Activated B cell treated with CpG ODN at 0.5 μM for 24 hours (primary cell): Measurements from ENCODE around the gene BCAN. TPM values are rescaled to one million over a fixed set of nuclear protein-coding genes. Genes with fewer than 3 reads are reported as not detected.

Source experiments
- ATAC-seq: fragments of 200-7000 bp; cut with Tn5 transposase; one replicate; pipeline ENCODE4 v1.10.0; 2021; ENCODE audit warnings: low read depth, mild to moderate bottlenecking, moderate library complexity
- CTCF ChIA-PET: fragments of 350-600 bp; sonication (Branson Sonifier 250); formaldehyde crosslinking; loops from one replicate; lab custom pipeline; 2021; ENCODE audit warnings: antibody characterized with exemption; lab: Charles Lee
- POLR2A ChIA-PET: fragments of 350-600 bp; sonication (Branson Sonifier 250); formaldehyde crosslinking; loops from one replicate; lab custom pipeline; 2021; ENCODE audit warnings: antibody characterized with exemption; lab: Charles Lee
- DNase-seq: peaks from one replicate; pipeline ENCODE4 v3.0.0; 2022
- H3K27ac Mint-ChIP-seq: one replicate; pipeline ENCODE4 v1.8.0; 2020; ENCODE audit warnings: mixed read lengths
- H3K27me3 Mint-ChIP-seq: one replicate; pipeline ENCODE4 v1.8.0; 2021; ENCODE audit warnings: mixed read lengths
- H3K36me3 Mint-ChIP-seq: one replicate; pipeline ENCODE4 v1.8.0; 2021; ENCODE audit warnings: low read depth, mixed read lengths
- H3K4me1 Mint-ChIP-seq: one replicate; pipeline ENCODE4 v1.8.0; 2021; ENCODE audit warnings: mixed read lengths
- H3K4me3 Mint-ChIP-seq: one replicate; pipeline ENCODE4 v1.8.0; 2020; ENCODE audit warnings: mild to moderate bottlenecking, mixed read lengths
- H3K9me3 Mint-ChIP-seq: one replicate; pipeline ENCODE4 v1.8.0; 2020; ENCODE audit warnings: mixed read lengths
- intact Hi-C: fragments of 100-400 bp; cut with micrococcal nuclease; formaldehyde crosslinking; loops from one replicate; pipeline ENCODE4 v1.15.1; 2024
- total RNA-seq: library from RNA; stranded (reverse); gene quantifications from 2 replicates; pipeline ENCODE4 v1.2.3, GENCODE V29; 2022
- TF ChIP-seq, protein P1 (sequence below): fragments of 200-600 bp; IDR thresholded peaks from one replicate; pipeline ENCODE4 v1.8.0; 2022; ENCODE audit warnings: antibody characterized with exemption, mild to moderate bottlenecking

Gene BCAN
- total RNA-seq, 1 donor from 2014 or later, result 0.51 TPM

DNA sequence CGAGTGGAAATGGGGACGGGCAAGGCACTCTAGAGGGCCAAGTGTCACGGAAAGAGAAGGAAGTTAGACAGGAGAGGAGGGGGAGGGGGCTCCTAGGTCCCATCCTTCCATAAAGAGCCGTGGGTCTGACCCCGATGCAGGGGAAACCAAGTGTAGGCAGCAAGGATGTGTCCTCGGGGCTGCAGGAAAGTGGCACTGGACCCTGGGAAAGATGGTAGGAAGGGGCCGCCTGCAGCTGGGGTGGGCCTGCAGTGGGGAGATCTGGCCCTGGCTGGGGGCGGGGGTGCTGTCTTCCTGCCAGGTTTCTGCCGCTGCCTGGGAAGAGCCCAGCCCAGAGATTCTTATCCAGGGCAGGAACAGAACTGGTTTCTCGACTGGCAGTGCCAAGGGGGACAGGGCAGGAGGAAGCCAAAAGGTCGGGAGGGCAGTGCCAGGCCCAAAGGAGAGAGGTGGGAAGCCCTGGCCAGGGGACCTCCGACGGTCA, 50.6 kb downstream of the BCAN start:
- DNase-seq (no peak), ATAC-seq (no peak)
- TF ChIP-seq, protein P1, sequence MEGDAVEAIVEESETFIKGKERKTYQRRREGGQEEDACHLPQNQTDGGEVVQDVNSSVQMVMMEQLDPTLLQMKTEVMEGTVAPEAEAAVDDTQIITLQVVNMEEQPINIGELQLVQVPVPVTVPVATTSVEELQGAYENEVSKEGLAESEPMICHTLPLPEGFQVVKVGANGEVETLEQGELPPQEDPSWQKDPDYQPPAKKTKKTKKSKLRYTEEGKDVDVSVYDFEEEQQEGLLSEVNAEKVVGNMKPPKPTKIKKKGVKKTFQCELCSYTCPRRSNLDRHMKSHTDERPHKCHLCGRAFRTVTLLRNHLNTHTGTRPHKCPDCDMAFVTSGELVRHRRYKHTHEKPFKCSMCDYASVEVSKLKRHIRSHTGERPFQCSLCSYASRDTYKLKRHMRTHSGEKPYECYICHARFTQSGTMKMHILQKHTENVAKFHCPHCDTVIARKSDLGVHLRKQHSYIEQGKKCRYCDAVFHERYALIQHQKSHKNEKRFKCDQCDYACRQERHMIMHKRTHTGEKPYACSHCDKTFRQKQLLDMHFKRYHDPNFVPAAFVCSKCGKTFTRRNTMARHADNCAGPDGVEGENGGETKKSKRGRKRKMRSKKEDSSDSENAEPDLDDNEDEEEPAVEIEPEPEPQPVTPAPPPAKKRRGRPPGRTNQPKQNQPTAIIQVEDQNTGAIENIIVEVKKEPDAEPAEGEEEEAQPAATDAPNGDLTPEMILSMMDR, result no peak
- Mint-ChIP-seq H3K4me1 (peaks cover 18% of the 10 kb centered on the region), H3K27ac (no peak overlapping the region), H3K9me3 (no peaks in the 10 kb centered on the region), H3K36me3 (no peaks in the 10 kb centered on the region), H3K27me3 (peaks cover 58% of the 10 kb centered on the region), H3K4me3 (no peak overlapping the region)
- ChIA-PET POLR2A (interaction anchor here (0.6 to 1.4 kb wide), 2 partner anchors 15 to 36 kb away, joined by 3 to 4 read pairs; partner anchors contain the start of genes ISG20L2 and METTL25B), CTCF (interaction anchor here (1.1 to 6.9 kb wide), 2 partner anchors 8 to 33 kb away, joined by 3 to 182 read pairs; partner anchors contain the start of genes ISG20L2 and METTL25B)
- intact Hi-C loops, result no loop called here

DNA sequence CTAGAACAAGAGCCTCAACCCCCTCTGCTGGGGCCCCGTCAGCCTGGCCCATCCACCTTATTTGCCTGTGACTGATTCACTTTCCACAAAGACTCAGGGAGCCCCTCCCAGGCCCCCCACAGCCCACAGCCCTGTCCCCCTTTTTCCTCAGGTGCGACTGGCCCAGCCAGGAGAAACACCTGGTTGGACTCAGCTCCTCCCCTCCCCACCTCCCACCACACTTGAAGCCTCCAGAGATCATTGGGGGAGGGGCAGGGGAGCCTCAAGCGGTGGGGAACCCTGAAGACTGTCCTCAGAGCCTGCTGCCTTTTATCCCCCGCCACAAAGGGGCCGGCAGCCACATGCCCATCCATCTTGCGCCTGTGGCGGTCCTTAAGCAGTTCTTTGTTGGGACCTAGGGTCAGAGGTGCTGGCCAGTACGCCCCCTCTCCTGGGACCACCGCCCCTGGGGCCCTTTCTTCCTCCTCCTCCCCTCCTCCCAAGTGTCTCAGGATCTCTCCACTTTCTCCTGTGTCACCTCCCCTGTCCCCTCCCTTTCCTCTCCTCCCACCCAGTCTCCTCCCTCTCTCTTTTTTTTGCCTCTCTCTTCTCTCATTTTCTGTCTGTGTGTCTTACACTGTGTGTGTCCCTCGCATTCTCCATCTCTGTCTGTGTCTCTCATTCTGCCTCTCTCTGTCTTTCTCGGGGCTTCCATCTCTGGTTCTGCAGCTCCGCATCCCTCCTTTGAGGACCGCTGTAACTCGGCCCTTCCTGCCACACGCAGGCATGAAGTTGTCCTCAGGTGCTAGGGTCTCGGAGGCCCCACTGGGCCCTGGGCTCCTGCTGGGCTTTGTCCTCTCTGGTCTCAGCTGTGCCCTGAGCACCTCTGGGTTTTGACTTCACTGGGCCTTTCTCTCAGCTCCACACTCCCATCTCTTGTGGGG, 51.3 kb downstream of the BCAN start:
- ChIA-PET CTCF (interaction anchor here (1.1 to 6.9 kb wide), 2 partner anchors 9 to 33 kb away, joined by 3 to 182 read pairs; partner anchors contain the start of genes ISG20L2 and METTL25B), POLR2A (no interaction called here)
- DNase-seq (no peak), ATAC-seq (no peak)
- no peak overlapping the region for H3K27ac Mint-ChIP-seq
- TF ChIP-seq, protein P1, result no peak
- no peak overlapping the region for H3K4me3 Mint-ChIP-seq
- H3K4me1 Mint-ChIP-seq, result peaks cover 18% of the 10 kb centered on the region
- intact Hi-C loops, result no loop called here
- H3K9me3 Mint-ChIP-seq, result no peaks in the 10 kb centered on the region
- H3K36me3 Mint-ChIP-seq, result no peaks in the 10 kb centered on the region
- peaks cover 62% of the 10 kb centered on the region for H3K27me3 Mint-ChIP-seq

DNA sequence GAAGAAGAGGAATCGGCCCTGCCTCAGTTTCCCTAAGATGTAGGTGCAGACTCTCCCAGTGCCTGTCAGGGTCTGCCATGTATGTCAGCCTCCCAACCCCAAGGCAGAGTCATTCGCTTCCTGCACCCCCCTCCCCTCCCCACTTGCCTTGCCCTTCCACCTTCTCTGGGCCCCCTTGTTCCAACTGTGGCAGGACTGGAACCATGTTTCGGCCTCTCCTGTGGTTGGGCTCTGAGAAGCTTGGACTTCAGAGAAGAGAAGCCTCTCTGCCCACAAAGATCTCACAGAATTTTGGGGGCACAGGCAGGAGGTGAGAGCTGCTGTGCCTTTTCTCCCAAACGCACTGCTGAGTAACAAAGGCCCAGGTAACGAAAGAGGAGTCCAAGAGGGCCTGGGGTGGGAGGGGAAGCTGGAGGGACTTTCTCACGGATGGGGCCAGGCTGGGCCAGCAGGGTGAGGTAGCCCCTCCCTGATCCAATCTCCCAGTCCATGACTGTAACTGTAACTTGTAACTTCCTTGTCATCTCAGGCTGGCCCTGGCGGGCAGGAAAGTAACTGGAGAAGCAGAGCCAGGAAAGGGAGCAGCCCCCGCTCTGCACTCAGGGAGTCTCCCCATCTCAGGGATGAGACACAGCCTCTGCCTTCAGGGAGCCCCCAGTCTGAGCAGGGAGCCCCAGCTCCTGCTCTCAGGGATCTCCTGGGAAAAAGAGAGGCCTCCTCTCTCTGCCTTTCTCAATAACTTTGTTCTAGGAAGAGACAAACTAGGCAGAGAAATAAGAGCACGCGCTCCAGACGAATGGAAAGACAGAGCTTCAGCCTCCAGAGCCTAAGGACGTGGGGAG, 52.2 kb downstream of the BCAN start:
- ATAC-seq, result no peak
- CTCF ChIA-PET, result no interaction called here
- POLR2A ChIA-PET, result no interaction called here

DNA sequence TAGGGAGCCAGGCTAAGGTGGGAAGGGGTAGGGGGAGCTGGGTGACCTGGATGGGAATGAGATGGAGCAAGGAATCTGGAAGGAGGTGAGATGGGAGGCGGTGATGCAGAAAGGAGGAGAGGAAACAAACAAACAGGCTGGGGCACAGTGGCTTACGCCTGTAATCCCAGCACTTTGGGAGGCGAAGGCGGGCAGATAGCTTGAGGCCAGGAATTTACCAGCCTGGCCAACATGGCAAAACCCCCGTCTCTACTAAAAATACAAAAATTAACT, 52.7 kb downstream of the BCAN start:
- Mint-ChIP-seq H3K27ac (no peak overlapping the region), H3K4me3 (no peak overlapping the region), H3K36me3 (no peaks in the 10 kb centered on the region), H3K9me3 (no peaks in the 10 kb centered on the region), H3K27me3 (peaks cover 64% of the 10 kb centered on the region), H3K4me1 (peaks cover 13% of the 10 kb centered on the region)
- ATAC-seq (no peak), DNase-seq (no peak)
- intact Hi-C loops, result no loop called here
- POLR2A ChIA-PET, result no interaction called here
- CTCF ChIA-PET, result no interaction called here
- TF ChIP-seq, protein P1, result no peak

More for the DNA sequence above, 52.2 kb downstream of the BCAN start:
- intact Hi-C loops, result no loop called here
- Mint-ChIP-seq H3K27ac (no peak overlapping the region), H3K4me1 (peaks cover 18% of the 10 kb centered on the region), H3K9me3 (no peaks in the 10 kb centered on the region), H3K27me3 (peaks cover 64% of the 10 kb centered on the region), H3K4me3 (no peak overlapping the region), H3K36me3 (no peaks in the 10 kb centered on the region)
- DNase-seq, result no peak
- TF ChIP-seq, protein P1, result no peak
